ENCODE results near the gene F7.

DNA sequence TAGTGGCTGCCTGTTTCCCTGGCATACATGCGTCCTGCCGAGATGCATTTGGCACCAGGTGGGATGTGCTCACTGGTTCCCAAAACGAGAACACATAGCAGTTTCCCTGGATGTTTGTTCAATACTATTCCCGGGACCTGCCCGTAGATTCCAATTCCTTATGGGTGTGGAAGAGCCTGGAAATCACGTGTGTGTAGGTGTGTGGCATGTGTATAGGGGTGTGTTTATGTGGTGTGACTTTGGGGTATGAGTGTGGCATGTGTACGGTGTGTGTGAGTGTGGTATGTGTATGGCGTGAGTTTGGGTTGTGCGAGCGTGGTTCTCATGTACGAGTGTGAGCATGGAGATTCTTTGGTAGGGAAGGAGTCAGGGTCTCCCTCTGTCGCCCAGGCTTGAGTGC, 2.9 kb upstream of the F7 start:
- TF ChIP-seq, protein P1, sequence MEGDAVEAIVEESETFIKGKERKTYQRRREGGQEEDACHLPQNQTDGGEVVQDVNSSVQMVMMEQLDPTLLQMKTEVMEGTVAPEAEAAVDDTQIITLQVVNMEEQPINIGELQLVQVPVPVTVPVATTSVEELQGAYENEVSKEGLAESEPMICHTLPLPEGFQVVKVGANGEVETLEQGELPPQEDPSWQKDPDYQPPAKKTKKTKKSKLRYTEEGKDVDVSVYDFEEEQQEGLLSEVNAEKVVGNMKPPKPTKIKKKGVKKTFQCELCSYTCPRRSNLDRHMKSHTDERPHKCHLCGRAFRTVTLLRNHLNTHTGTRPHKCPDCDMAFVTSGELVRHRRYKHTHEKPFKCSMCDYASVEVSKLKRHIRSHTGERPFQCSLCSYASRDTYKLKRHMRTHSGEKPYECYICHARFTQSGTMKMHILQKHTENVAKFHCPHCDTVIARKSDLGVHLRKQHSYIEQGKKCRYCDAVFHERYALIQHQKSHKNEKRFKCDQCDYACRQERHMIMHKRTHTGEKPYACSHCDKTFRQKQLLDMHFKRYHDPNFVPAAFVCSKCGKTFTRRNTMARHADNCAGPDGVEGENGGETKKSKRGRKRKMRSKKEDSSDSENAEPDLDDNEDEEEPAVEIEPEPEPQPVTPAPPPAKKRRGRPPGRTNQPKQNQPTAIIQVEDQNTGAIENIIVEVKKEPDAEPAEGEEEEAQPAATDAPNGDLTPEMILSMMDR (IDR thresholded peaks at IDR 0.05): no peak
- no peak for TF ChIP-seq POLR2A (IDR thresholded peaks at IDR 0.05)
